GM20431 (cell line): ENCODE results near the gene ZNF827.
"Not testable (repeated sequence)": the region's sequence is repeated elsewhere in the genome, so short reads cannot be mapped to it uniquely, and the experiment has no call there.

ENCODE experiments used
- in situ Hi-C: fragments of 300-500 bp; cut with MseI, MboI; formaldehyde crosslinking; loops from one replicate; pipeline ENCODE4 v1.15.0; 2020; ENCODE audit warnings: low sequenced_read_pairs; ENCODE audit not compliant: unreplicated experiment

Gene ZNF827

DNA sequence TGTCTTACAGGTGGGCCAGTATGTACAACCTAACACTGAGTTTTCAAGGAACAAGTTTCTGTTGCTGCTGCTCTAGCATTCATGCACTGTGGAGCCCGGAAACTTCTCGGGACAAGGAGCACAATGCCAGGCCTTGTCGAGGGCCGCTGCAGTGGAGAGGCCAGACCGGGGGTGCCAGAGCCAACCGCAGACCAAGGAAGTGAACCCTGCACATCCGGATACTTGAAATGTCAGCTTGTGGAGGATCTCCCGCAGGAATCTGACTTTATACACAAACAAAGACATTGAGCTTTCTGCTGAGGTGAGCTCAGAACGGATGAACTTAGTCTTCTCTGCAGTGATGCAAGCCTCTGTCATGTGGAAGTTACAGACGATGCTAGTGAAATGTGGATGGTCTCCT is 99.5 kb downstream of the ZNF827 start:
- in situ Hi-C loops, result no loop called here

DNA sequence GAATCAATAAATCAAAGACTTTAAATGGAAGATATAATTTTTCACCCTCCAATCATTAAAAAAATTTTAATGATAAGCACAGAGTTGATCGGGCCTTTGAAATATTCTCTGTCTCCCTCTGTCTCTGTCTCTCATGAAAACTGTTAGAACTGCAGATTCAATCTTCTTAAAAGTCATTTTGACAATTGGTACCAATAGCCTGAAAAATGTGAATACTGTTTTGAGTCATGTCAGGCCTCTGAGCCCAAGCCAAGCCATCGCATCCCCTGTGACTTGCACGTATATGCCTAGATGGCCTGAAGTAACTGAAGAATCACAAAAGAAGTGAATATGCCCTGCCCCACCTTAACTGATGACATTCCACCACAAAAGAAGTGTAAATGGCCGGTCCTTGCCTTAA is 106.2 kb downstream of the ZNF827 start:
- in situ Hi-C loops, result not testable (repeated sequence)

DNA sequence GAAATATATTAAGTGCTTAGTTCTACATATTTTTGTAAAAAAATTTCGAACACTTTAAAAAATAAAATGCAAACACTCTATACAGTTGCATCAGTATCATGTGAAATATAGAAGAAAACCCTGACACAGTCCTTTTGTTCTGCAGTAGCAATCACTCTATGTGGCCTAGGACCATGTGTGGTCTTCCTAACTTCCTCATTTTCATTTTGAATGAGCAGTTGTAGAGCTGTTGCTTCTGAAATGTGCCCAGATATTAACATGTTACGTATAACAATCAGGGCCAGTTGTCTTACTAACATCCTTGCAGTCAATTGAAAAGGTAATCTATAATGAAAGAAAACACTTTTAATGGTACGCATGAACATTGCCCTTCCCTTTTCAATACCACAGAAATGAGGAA is 107.9 kb downstream of the ZNF827 start:
- in situ Hi-C loops, result no loop called here

DNA sequence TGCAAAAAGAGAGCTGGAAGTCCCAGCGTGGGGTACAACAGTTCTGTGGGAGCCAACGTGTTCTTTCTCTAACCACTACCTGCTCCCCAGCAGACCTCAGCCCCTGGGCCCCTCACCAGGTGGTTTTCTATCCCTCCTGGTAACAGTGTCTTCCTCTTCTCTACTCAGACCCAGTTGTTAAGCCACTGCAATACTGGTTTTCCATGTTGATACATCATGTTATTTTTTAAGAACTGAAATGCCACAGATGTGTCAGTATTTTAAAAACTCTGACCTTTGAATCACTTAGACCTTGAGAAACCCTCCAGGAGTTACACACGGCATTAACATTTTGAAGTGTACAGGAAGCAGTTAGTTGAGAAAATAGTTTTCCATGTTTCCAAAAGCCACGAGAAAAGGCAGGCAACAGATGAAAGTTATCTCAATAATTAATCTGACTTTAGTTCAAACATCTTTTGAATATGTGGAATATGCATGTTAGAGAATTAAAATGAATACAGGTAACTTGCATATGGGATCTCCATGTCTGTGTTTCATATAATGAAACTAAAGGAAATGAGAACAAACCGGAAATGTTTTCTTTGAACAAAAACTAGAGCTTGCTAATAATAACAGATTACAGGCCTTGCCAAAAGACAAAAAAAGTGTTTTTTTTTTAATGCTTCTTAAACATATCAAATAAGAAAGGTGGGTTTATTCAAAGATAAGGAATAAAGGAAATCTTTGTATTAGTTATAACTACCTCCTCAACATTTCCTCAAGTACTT is 108.8 kb downstream of the ZNF827 start:
- in situ Hi-C loops, result no loop called here

DNA sequence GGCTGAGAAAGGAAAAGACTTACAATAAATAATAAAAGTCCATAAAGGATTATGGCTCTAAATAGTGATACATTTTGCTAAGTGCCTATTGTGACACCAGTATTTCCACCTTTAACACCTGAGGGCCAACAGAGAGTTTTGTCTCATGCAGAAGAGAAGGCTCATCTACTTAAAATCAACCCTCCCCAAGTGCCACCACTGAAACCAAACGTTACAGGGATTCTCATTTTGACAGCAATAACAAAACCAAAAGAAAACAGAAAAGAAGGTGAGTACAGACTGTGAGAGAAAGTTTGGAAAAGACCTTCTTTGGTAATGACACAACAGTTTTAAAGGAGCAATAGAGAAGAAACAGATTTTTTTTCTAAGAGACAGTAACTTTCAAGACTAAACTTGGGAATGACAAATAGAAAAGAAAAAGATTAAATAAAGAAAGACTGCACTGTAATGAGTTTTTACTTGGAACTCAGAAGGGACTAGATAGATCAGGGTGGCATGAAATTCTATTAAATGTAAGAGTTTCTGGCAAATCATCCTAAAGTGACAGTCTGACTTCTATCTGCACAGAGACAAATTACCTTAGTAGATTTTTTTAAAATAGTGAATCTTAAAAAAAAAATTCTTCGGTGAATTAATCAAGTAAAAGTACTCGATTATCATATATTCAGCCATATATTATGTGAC is 109.7 kb downstream of the ZNF827 start:
- in situ Hi-C loops, result no loop called here

DNA sequence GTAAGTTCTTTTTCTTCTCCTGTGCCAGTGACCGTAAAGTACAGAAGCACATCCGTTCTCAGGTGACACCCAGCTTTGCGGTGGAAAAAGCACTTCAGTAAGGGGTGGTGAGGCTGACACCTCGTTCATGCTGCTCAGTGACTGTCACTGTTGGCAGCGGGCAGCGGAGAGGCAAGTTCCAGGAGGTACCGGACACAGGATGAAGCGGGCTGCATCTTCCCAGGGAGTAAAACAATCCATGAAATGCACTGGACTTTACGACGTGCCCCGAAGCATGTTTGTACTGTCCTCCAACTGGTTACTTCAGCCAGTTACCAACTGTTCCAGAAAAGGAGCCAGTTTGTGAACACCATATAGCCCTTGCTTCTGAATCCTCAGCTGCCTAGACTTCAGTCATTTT is 110.7 kb downstream of the ZNF827 start:
- in situ Hi-C loops, result no loop called here

DNA sequence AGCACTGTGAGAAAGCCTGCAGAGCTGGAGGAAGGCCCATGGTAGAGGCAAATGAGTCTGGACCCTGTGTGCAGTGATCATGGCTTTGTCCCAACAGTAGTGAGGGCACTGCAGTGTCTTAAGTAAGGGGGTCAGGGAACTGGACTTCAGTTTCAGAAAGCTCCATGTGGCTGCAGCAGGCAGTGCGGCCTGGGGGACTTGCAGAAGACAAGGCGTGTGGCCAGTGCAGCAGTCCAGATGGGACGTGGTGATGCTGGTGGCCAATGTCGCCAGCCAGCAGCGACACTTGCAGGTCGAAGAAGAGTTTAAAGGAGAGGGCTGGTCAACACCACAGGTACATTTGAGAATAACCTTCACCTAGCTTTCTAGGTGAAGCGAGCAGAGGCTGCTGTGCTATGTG is 113.4 kb downstream of the ZNF827 start:
- in situ Hi-C loops, result no loop called here

DNA sequence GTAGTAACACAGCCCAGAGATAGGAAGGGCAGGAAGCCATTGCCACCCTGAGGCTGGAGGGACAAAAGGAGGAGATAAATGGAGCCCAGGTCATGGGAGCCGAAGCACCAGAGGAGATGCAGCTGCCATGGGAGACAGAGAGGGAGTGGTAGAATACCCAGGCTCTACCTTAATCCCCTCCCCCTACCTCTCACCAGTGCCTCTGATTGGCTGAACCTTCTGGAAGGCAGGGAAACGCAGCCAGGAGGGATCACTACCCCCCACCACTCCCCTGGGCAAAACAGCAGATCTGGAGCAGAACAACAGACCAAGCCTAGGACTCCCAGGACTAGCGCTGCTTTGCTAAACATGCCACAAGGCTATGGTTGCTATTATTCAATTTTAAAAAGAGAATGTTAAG is 114.2 kb downstream of the ZNF827 start:
- in situ Hi-C loops, result no loop called here

DNA sequence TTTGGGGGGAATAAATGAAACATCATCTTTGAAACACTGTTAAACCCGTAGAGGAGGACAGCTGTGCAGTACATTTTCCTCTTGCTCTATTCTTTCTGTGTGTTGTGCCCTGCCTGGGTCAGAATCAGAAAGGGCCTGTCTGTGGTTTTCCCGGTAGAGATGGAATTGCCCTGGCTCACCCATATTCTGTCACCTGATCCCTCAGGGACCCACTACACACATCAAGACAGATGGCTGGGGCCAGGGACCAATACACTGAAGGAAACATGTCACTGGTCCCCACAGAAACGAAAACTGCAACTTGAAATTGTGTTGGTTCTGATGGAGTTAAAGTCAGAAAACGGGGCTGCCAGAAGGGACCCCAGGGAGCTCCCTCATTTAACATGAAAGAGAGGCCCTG is 114.9 kb downstream of the ZNF827 start:
- in situ Hi-C loops, result no loop called here

DNA sequence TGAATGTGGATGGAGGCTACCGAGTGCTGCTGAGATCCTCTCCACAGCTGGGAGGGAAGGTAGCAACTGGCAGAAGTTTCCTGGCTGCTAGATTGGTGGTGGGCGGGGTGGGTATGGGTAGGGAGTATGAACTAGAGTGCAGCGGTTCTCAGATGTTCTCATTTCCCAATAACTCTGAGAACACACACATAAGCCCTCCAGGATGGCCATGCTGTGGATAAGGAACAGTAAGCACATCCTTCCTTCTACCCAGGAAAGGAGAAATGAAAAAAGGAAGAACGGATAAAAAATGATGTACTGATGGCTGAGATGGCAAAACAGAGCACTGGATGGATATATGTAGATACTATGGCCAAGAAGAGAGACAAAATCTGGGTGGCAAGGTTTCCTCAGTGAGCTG is 116.0 kb downstream of the ZNF827 start:
- in situ Hi-C loops, result no loop called here

DNA sequence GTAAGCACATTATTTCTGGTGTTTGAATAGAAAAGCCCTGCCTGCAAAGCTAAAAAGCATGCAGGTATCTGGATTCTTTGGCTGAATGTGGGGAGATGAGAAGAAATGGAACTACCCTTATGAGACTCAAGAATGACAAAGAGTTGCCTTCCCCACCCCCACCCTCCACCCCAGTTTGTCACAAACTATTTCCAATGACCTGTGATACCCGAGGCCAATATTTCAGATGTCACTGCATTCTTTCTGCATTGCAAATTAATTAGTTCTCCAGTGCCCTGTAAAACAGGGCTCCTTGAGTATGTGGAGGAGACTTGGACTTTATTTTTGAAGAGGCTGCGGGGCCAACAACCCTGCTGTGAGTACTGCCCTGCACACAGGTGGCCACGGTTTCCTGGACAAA is 116.4 kb downstream of the ZNF827 start:
- in situ Hi-C loops, result no loop called here

DNA sequence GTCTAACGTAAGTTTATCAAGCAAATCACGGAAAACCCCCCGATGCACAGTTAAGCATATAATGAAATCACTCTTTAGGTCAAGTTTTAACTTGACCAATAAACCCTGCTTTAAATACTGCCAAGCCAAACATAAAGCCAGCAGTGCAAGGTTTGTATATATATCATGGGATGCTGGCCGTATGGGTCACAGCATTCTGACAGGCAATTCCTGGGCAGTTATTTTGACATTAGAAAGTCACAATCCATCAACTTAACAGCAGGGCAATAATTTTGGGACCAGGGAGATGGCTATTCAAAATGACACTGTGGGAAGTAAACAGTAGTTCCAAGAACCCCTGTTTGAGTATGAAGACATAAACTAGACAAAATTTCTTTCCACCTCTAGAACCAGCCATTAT is 116.9 kb downstream of the ZNF827 start:
- in situ Hi-C loops, result no loop called here

DNA sequence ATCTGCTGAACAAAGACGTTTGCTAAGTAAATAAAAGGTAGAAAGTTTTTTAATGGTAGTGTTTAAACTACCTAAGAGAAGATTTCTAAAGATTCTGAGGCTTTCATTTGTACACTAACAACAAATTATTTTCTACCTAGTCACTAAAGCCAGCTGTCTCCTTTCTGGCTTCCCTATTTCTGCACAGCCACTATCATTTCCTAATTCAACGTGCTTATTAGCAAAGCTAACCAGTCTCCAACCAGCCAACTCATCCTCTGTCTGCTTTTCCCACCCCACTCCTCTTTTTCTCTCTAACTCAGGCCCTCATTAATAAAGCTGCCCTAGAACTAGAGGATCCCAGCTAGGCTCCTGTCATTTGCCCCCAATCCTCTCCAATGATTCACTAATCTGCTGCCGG is 118.2 kb downstream of the ZNF827 start:
- in situ Hi-C loops, result no loop called here

DNA sequence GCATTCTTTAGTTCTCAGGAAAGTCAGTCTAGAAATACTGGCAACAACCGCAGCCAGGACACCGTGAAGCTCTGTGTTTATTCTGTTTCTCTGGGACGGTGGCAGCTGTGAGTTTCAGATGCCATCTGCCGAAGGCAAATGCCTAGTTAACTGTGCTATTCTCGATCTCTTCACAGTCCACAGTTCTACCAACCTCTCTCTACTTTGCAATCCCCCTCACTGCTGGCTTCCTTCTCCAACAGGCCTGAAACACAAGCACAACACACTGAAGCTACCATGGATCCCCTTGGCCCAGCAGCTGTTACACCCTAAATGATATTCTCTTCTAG is 118.8 kb downstream of the ZNF827 start:
- in situ Hi-C loops, result no loop called here

DNA sequence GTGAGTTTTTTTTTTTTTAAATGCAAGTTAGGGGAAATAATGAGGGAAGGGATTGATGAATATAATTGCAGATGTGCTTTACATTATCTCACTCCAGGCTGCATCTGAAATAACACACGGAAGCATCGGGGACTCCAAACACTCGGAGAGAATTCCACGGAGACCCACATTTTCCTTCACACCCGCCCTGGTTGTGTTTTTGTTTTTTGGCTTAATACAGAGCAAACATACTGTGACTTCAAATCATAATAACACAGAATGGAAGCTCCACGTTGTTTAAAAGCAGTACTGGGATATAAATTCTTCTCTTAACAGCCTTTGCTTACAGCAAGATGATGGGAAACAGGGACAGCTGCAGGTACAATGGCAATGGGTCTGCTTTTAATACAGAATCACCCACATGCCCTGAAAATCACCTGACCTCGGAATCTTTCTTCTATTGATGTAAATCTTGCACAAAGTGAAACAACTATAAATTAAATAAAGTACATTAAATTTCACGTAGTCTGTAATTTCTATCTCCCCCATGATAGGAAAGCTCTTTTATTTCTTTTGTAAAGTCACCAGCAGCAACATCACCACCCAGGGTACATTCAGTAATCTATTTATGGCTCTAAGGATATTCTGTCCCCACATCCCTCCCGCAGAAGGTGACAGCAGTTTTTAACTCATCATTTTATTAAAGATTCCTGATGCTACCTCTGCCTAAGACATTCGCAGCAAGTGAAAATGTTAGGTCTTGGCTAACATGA is 119.3 kb downstream of the ZNF827 start:
- in situ Hi-C loops, result no loop called here

DNA sequence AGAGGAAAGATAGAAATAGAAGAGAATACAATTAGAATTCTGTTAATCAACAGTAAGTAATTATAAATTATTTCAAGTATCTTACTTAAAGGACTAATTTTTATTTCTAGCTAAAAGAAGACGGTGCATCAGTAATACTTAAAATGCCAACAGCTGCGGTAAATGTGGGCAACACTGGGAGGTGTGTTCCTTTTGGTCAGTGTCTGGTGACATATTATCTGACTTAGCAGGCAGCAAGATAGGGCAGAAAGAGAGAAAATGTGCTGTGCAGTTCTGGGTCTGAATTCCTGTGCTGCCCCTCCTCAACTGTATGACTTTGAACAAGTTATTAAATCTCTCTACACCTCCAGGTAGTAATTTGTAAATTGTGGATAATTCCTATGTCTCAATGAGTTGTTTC is 120.6 kb downstream of the ZNF827 start:
- in situ Hi-C loops, result no loop called here

DNA sequence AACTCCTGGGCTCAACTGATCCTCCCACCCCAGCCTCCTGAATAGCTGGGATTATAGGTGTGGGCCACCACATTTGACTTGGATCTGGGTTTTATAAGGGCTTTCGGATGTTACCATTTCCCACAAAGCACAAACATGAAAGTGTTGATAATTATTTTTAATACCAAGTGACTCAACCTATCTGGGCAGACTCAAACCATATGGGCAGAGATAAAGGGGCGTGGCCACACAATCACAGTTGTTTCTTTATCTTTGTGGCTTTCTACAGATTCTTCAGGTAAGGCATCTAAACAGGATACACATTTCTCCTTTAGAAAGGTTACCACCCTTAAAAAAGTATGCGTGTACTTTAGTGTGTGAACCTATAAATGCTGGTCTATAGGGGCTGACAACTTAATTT is 122.5 kb downstream of the ZNF827 start:
- in situ Hi-C loops, result no loop called here

DNA sequence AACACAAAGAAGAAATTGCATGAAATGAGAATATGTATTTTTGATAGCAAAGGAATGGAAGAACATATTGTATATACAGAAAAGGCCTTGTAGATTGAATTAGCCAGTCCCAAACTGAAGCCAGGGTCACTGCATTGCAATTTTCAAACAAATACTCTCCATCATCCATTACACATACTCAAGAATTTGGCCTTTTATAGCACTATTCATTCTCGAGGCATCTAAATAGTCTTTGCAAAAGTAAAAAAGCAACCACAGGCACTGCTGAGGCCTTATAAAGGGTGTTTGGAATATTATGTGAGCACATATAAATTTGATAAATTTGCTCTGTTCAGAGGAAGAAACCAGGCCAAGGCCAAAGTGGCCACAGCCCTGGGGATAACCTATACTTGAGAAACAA is 123.0 kb downstream of the ZNF827 start:
- in situ Hi-C loops, result no loop called here

DNA sequence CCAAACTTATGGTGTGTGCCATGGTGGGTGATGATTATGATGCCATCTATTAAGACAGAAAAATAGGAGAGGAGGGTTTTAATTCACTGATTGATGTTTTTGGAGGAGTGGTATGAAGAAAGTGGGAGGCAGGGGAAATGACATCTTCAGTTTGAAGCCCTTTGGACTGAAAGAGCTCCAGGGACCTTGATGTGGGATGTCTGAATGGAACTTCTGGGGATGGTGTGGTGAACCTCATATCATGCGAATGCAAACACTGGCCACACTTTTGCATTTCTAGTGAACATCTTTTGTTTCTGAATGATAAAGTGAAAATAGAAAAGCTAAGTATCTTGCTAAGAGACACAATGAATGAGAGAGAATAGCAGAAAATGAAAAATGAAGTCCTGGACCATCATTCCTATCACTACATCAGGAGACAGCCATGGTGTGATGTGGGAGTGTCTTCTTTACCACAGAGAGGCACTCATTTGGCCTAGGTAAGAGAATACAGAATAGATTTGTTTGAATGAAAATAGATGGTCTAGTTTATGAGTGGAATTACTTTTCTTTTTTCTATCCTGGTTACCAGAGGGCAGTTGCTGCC is 123.5 kb downstream of the ZNF827 start:
- in situ Hi-C loops, result no loop called here

DNA sequence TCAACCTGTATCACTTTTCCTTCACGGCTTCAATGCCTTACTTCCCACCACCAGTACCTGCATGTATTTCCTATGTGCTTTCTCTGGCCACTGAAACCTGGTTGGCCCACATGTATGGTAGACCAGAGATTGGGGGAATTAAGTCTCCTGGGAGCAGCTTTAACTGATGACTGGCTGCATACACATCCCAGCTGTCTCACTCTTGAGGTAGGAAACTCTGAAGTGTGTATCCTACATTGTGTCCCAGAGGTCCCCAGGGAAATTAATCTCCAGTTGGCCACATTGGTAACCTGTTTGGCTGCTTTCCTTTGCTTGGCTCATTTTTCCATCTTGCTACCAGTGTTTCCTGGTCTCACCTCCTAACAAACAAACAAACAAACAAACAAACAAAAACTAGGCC is 124.4 kb downstream of the ZNF827 start:
- in situ Hi-C loops, result no loop called here

DNA sequence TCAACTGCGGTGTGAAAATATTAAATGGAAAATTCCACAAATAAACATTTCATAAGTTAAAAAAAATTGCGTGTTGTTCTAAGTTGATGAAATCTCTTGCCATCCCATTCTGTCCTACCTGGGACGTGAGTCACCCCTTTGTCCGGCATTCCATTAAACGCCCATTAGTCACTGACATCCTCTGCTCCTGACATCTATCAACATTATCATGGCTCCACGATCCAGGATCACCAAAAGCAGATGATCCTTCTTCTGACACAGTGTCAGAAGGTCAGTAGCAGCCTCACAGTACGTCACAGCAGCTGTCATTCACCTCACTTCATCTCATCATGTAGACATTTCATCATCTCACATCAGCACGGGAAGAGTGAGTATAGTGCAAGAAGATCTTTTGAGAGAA is 125.7 kb downstream of the ZNF827 start:
- in situ Hi-C loops, result no loop called here
